ENCODE measurements around the gene FHOD3. TPM values are rescaled to one million over a fixed set of nuclear protein-coding genes. Genes with fewer than 3 reads are reported as not detected.

FHOD3 gene
- total and polyA plus RNA-seq, 2 of the 4 experiments (the other 2 are of a cell fraction): 14.6 to 16.0 TPM

DNA sequence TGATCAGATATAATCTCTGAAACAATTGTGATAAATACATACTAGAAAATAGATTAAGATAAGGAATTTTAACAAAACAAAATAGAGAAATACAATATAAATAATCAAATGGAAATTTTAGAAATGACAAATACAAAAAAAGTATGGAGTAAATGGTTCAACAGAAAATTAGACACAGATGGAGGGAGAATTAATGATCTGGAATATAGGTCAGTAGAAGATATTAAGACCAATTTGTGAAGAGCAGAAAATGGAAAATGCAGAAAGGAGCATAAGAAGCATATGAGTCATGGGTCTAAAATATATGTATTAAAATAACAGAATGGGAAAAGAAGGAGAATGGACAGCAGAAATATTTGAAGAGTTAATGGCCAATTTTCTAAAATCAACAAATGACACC, 44.4 kb downstream of the FHOD3 start:
- dilution Hi-C loops (cut with HindIII; ENCODE audit: low sequenced_read_pairs, unreplicated experiment) (no loop called here), intact Hi-C loops (cut with micrococcal nuclease) (no loop called here), in situ Hi-C loops (cut with MboI; ENCODE audit: low sequenced_read_pairs) (no loop called here)
- H3K27ac ChIP-seq (ENCODE audit: insufficient read depth, low read length): no peak overlapping the region
- no peak overlapping the region for H2BK120ac ChIP-seq (ENCODE audit: low read depth, low read length)
- no peak overlapping the region for H4K8ac ChIP-seq (ENCODE audit: low read depth in 2 of 2, low read length in 2 of 2)
- no peak overlapping the region for H2AK5ac ChIP-seq (ENCODE audit: low read depth, low read length)
- ATAC-seq (ENCODE audit: low read depth) (no peak), DNase-seq (no peak)
- no peak overlapping the region for H2AK9ac ChIP-seq (replicated peaks; ENCODE audit: low read depth, low read length, poor library complexity)
- no peak overlapping the region for H3K9ac ChIP-seq (ENCODE audit: low read depth, low read length)
- no peak overlapping the region for H4K91ac ChIP-seq (ENCODE audit: insufficient read depth, low read depth, low read length)
- no peak overlapping the region for H4K5ac ChIP-seq (ENCODE audit: low read depth, low read length)
- TF ChIP-seq MAZ (IDR thresholded peaks at IDR 0.05; ENCODE audit: borderline replicate concordance, low read depth, low read length): no peak
- TF ChIP-seq BHLHE40 (IDR thresholded peaks at IDR 0.05; ENCODE audit: low read depth, low read length): no peak
- TF ChIP-seq NFE2L2 (IDR thresholded peaks at IDR 0.05; ENCODE audit: low read depth, low read length): no peak
- TF ChIP-seq, protein P1, sequence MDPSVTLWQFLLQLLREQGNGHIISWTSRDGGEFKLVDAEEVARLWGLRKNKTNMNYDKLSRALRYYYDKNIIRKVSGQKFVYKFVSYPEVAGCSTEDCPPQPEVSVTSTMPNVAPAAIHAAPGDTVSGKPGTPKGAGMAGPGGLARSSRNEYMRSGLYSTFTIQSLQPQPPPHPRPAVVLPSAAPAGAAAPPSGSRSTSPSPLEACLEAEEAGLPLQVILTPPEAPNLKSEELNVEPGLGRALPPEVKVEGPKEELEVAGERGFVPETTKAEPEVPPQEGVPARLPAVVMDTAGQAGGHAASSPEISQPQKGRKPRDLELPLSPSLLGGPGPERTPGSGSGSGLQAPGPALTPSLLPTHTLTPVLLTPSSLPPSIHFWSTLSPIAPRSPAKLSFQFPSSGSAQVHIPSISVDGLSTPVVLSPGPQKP (IDR thresholded peaks at IDR 0.05; ENCODE audit: borderline replicate concordance, low read depth, low read length): no peak
- no peak for TF ChIP-seq RFX5 (IDR thresholded peaks at IDR 0.05; ENCODE audit: low read depth, low read length)
- TF ChIP-seq FOS (IDR thresholded peaks at IDR 0.05; ENCODE audit: low read depth, low read length): no peak
- no peak for TF ChIP-seq RCOR1 (IDR thresholded peaks at IDR 0.05; ENCODE audit: insufficient replicate concordance, low read length)
- no peak for TF ChIP-seq CEBPB (IDR thresholded peaks at IDR 0.05; ENCODE audit: low read depth, low read length)
- no peak for TF ChIP-seq SMC3 (IDR thresholded peaks at IDR 0.05; ENCODE audit: low read depth, low read length)
- TF ChIP-seq RAD21 (IDR thresholded peaks at IDR 0.05; ENCODE audit: low read length): no peak
- no peak for TF ChIP-seq MAFK (IDR thresholded peaks at IDR 0.05; ENCODE audit: low read depth, low read length)
- no peak for TF ChIP-seq POLR2A (IDR thresholded peaks at IDR 0.05; ENCODE audit: low read depth, low read length)
- no peak for TF ChIP-seq CHD1 (IDR thresholded peaks at IDR 0.05; ENCODE audit: low read depth, low read length)
- TF ChIP-seq, protein P2, sequence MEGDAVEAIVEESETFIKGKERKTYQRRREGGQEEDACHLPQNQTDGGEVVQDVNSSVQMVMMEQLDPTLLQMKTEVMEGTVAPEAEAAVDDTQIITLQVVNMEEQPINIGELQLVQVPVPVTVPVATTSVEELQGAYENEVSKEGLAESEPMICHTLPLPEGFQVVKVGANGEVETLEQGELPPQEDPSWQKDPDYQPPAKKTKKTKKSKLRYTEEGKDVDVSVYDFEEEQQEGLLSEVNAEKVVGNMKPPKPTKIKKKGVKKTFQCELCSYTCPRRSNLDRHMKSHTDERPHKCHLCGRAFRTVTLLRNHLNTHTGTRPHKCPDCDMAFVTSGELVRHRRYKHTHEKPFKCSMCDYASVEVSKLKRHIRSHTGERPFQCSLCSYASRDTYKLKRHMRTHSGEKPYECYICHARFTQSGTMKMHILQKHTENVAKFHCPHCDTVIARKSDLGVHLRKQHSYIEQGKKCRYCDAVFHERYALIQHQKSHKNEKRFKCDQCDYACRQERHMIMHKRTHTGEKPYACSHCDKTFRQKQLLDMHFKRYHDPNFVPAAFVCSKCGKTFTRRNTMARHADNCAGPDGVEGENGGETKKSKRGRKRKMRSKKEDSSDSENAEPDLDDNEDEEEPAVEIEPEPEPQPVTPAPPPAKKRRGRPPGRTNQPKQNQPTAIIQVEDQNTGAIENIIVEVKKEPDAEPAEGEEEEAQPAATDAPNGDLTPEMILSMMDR (conservative IDR thresholded peaks at IDR 0.05; ENCODE audit: low read depth, low read length): no peak
- TF ChIP-seq, protein P3, sequence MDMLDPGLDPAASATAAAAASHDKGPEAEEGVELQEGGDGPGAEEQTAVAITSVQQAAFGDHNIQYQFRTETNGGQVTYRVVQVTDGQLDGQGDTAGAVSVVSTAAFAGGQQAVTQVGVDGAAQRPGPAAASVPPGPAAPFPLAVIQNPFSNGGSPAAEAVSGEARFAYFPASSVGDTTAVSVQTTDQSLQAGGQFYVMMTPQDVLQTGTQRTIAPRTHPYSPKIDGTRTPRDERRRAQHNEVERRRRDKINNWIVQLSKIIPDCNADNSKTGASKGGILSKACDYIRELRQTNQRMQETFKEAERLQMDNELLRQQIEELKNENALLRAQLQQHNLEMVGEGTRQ (IDR thresholded peaks at IDR 0.05; ENCODE audit: low read depth, low read length): no peak
- no peak for TF ChIP-seq MXI1 (IDR thresholded peaks at IDR 0.05; ENCODE audit: borderline replicate concordance, low read depth, low read length)
- peaks cover 3% of the 10 kb centered on the region for H3K9me1 ChIP-seq (ENCODE audit: insufficient read depth, low read length)
- CTCF ChIA-PET: interaction anchor here (0.5 kb wide), 1 partner anchor 337 kb away, joined by 3 read pairs; no protein-coding TSS in a partner anchor
- POLR2A ChIA-PET (ENCODE audit: unreplicated experiment): no interaction called here
- no peak overlapping the region for H2BK5ac ChIP-seq (ENCODE audit: low read depth, low read length, poor library complexity, severe bottlenecking)
- H3K23ac ChIP-seq (ENCODE audit: low read depth, low read length): no peak overlapping the region
- no peak overlapping the region for H3K18ac ChIP-seq (ENCODE audit: low read depth, low read length)
- H3K14ac ChIP-seq (replicated peaks; ENCODE audit: low read depth, low read length): no peak overlapping the region
- H3K79me1 ChIP-seq (ENCODE audit: low read depth in 1 of 2, low read length in 2 of 2): peaks cover 0 to 3% of the 10 kb centered on the region in 2 experiments; a peak in 1 of 4 replicates
- H4K20me1 ChIP-seq (ENCODE audit: insufficient read depth, low read length): no peaks in the 10 kb centered on the region
- H3K4me2 ChIP-seq (ENCODE audit: low read depth, low read length): no peak overlapping the region
- H3K36me3 ChIP-seq (ENCODE audit: control insufficient read depth, insufficient read depth, low read length): no peaks in the 10 kb centered on the region
- no peak overlapping the region for H2AFZ ChIP-seq (replicated peaks; ENCODE audit: low read length, poor library complexity)
- no TSS peak for BruUV-seq (replicated peaks)
- no peaks in the 10 kb centered on the region for H3K27me3 ChIP-seq (ENCODE audit: control insufficient read depth, insufficient read depth, low read length)
- no peak overlapping the region for H3K4ac ChIP-seq (ENCODE audit: low read depth, low read length)
- no peak overlapping the region for H3K4me3 ChIP-seq (ENCODE audit: insufficient read depth, low read depth, low read length)
- peaks cover 2% of the 10 kb centered on the region; the same call in 1 of the 2 replicates for H3K4me1 ChIP-seq (ENCODE audit: control insufficient read depth, insufficient read depth, low read length)
- no peak overlapping the region for H2BK20ac ChIP-seq (ENCODE audit: low read depth, low read length)
- no peak overlapping the region for H2BK15ac ChIP-seq (ENCODE audit: low read depth, low read length)
- H3K56ac ChIP-seq (ENCODE audit: extremely low read depth, insufficient read depth, low read length): no peak overlapping the region
- H3K9me3 ChIP-seq (ENCODE audit: control insufficient read depth, insufficient read depth, low read length): no peaks in the 10 kb centered on the region

Measured in IMR-90 (cell line).